ENCODE data around the gene SYNE3. TPM values are rescaled to one million over a fixed set of nuclear protein-coding genes. Genes with fewer than 3 reads are reported as not detected.

The SYNE3 gene
- total and polyA plus RNA-seq, 9 of the 15 experiments (the other 6 are each of a cell fraction or from before 2014, with no cell fraction given) = 0.04 to 3.1 (median 0.55) TPM

DNA sequence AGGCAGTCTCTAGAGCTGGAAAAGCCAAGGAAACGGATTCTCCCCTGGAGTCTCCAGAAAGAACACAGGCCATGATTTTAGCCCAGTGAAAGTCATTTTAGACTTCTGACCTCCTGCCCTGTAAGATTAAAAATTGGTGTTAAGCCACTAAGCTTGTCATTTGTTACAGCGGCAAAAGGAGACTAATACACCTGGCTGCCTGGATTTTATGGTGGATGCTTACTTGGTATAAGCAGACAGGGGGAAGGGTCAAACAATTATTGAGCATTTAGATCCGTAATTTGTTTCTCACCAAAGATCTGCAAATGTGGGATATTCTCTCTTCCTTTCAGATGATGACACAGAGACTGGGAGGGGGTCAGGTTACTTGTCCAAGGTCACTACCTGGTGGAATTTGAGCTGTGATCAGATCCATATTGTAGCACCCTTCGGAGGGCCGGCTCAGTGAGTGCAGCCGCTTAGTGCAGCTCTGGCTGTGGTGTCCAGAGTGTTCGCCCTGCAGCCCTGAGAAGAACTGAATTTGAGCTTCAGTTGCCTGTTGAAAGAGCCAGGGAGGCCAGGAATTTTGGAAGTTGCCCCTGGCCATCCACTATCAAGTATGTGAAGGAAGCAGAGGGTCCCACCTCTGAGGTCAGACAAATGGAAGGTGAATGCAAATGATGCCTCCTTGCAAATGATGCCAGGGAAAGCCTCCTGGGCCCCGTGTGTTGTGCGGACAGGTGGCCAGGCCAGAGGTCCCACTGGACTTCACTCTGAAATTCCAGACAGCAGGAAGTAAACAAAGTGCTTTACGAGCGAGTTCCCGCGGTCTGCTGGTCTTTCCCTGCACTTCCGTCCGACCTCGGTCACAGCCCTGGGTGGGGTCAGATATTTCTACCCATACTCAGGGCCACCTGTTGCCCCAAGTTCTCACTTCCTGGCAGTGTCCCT, 33.5 kb upstream of the SYNE3 start:
- in situ Hi-C loops (cut with MboI) (loop anchor here (25.0 kb wide), 2 partner anchors 712 to 862 kb away; partner anchors contain the start of gene BDKRB1), intact Hi-C loops (cut with micrococcal nuclease) (no loop called here)
- DNase-seq (ENCODE audit: extremely low read depth in 1 of 4, low spot score in 3 of 4) (no peak), FAIRE-seq (no peak), ATAC-seq (no peak)
- no peak overlapping the region for H3K4me3 ChIP-seq
- H3K27ac ChIP-seq (ENCODE audit: extremely low read depth, low read depth, low read length) = no peak overlapping the region
- peaks cover 6 to 12% of the 10 kb centered on the region in 2 experiments; a peak in 3 of 5 replicates for H3K4me1 ChIP-seq (replicated peaks in 1 of 2; ENCODE audit: control insufficient read depth in 2 of 2, insufficient read depth in 2 of 2, low read length in 2 of 2)
- H4K20me1 ChIP-seq (replicated peaks; ENCODE audit: control insufficient read depth, insufficient read depth, low read length) = peaks cover 7% of the 10 kb centered on the region; the same call in 1 of the 2 replicates
- POLR2A ChIA-PET = no interaction called here
- no peak overlapping the region for H2AFZ ChIP-seq (ENCODE audit: low read depth, low read length)
- 67% methylated on average over 5 of the region's 16 CpGs for WGBS (ENCODE audit: insufficient coverage, low coverage, missing lambda C conversion rate)
- no peaks in the 10 kb centered on the region for H3K9me3 ChIP-seq (replicated peaks; ENCODE audit: control insufficient read depth, insufficient read depth, low read depth, low read length)
- BruUV-seq (replicated peaks) = no TSS peak
- peaks cover 18% of the 10 kb centered on the region for H3K79me2 ChIP-seq (ENCODE audit: control insufficient read depth, insufficient read depth, low read length)
- H3K9me1 ChIP-seq (ENCODE audit: control insufficient read depth, insufficient read depth, low read length) = no peaks in the 10 kb centered on the region
- CTCF ChIA-PET (ENCODE audit: low intra/inter-chr PET ratio) = no interaction called here
- H3K27me3 ChIP-seq (ENCODE audit: control insufficient read depth in 2 of 2, insufficient read depth in 2 of 2, low read length in 2 of 2) = no peaks in the 10 kb centered on the region
- no peak overlapping the region for H3K4me2 ChIP-seq (ENCODE audit: insufficient read depth, low read length)
- H3K36me3 ChIP-seq (ENCODE audit: control insufficient read depth, insufficient read depth, low read length) = peaks cover 28% of the 10 kb centered on the region; the same call in 2 of the 3 replicates
- no peak overlapping the region for H3K9ac ChIP-seq (ENCODE audit: insufficient read depth in 1 of 2, low read depth in 2 of 2, low read length in 2 of 2)
- TF ChIP-seq ZNF12 (CRISPR knock-in tag; IDR thresholded peaks at IDR 0.05) (peak; percentile 70; the same call in 1 of the 2 replicates), JUND (IDR thresholded peaks at IDR 0.05; ENCODE audit: borderline replicate concordance, low read depth, low read length) (no peak), JUND (tag; IDR thresholded peaks at IDR 0.05; ENCODE audit: borderline replicate concordance, low read depth, low read length) (no peak)
- TF ChIP-seq, protein P1, sequence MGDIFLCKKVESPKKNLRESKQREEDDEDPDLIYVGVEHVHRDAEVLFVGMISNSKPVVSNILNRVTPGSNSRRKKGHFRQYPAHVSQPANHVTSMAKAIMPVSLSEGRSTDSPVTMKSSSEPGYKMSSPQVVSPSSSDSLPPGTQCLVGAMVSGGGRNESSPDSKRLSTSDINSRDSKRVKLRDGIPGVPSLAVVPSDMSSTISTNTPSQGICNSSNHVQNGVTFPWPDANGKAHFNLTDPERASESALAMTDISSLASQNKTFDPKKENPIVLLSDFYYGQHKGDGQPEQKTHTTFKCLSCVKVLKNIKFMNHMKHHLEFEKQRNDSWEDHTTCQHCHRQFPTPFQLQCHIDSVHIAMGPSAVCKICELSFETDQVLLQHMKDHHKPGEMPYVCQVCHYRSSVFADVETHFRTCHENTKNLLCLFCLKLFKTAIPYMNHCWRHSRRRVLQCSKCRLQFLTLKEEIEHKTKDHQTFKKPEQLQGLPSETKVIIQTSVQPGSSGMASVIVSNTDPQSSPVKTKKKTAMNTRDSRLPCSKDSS (IDR thresholded peaks at IDR 0.05; ENCODE audit: low read depth, partially characterized antibody) = no peak
